GM21576 (cell line): ENCODE data around the gene MAP2K5.

Experiments
- ATAC-seq: cut with Tn5 transposase; IDR thresholded peaks from one replicate; pipeline ENCODE4 v1.9.1; 2021; ENCODE audit warnings: mild to moderate bottlenecking, moderate library complexity; ENCODE audit not compliant: unreplicated experiment

The MAP2K5 gene

GRCh38 chr15:67556976-67557570, 14.6 kb downstream of the MAP2K5 start:
- no peak for ATAC-seq

GRCh38 chr15:67558502-67558901, 16.0 kb downstream of the MAP2K5 start:
- no peak for ATAC-seq

GRCh38 chr15:67559158-67559557, 16.7 kb downstream of the MAP2K5 start:
- no peak for ATAC-seq

- ATAC-seq: no peak
Observed at GRCh38 chr15:67559576-67559975, 17.1 kb downstream of the MAP2K5 start.

- no peak for ATAC-seq
Observed at GRCh38 chr15:67560320-67560719, 17.8 kb downstream of the MAP2K5 start.

- no peak for ATAC-seq
Observed at GRCh38 chr15:67563092-67563491, 20.6 kb downstream of the MAP2K5 start.

- peak; percentile 70 for ATAC-seq
Observed at GRCh38 chr15:67564021-67564967, 21.8 kb downstream of the MAP2K5 start.

GRCh38 chr15:67564968-67565345, 22.5 kb downstream of the MAP2K5 start:
- peak; percentile 24 for ATAC-seq

- ATAC-seq: no peak
Observed at GRCh38 chr15:67569668-67570067, 27.2 kb downstream of the MAP2K5 start.

GRCh38 chr15:67570875-67571647, 28.6 kb downstream of the MAP2K5 start:
- ATAC-seq: no peak

- ATAC-seq: no peak
Observed at GRCh38 chr15:67571648-67572415, 29.3 kb downstream of the MAP2K5 start.

- no peak for ATAC-seq
Observed at GRCh38 chr15:67573194-67573593, 30.7 kb downstream of the MAP2K5 start.

- no peak for ATAC-seq
Observed at GRCh38 chr15:67575039-67575502, 32.6 kb downstream of the MAP2K5 start.

GRCh38 chr15:67578020-67578600, 35.6 kb downstream of the MAP2K5 start:
- ATAC-seq: no peak

- no peak for ATAC-seq
Observed at GRCh38 chr15:67579164-67579563, 36.7 kb downstream of the MAP2K5 start.

GRCh38 chr15:67579967-67580366, 37.5 kb downstream of the MAP2K5 start:
- no peak for ATAC-seq

- ATAC-seq: no peak
Observed at GRCh38 chr15:67584157-67584556, 41.7 kb downstream of the MAP2K5 start.

GRCh38 chr15:67585681-67586080, 43.2 kb downstream of the MAP2K5 start:
- ATAC-seq: no peak

- no peak for ATAC-seq
Observed at GRCh38 chr15:67587331-67587730, 44.8 kb downstream of the MAP2K5 start.

GRCh38 chr15:67587754-67588153, 45.3 kb downstream of the MAP2K5 start:
- ATAC-seq: no peak
